LoVo (cell line): ENCODE results near the gene ADGRD1.
"Not testable (repeated sequence)": the region's sequence is repeated elsewhere in the genome, so short reads cannot be mapped to it uniquely, and the experiment has no call there.

Experiments used
- DNase-seq: peaks from one replicate; pipeline ENCODE4 v3.0.0-alpha.2; 2016; ENCODE audit warnings: low spot score

Gene ADGRD1

DNA sequence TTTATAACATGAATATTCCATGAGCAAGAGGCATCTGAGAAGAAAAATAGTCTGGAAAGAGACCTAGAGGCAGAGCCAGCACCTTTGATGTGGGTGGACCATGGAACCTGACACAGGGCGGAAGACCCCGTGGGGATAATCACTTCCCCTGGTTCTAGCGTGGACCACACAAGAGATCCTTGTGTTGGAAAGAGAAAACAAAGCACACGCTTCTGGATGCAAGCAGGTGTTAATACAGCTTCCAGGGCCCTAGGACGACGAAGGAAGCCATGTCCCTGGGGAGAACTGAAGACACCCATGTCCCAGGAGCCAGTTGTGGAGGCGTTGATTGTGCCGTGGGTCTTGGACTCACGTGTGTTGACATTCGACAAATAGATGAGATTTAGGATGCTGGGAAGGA, 102.9 kb downstream of the ADGRD1 start:
- no peak for DNase-seq

- DNase-seq = no peak
These were observed 103.6 kb downstream of the ADGRD1 start for GRCh38 chr12:131057211-131057721.

- DNase-seq = no peak
These were observed 104.2 kb downstream of the ADGRD1 start for GRCh38 chr12:131057722-131058515.

GRCh38 chr12:131058700-131059099, 105.0 kb downstream of the ADGRD1 start:
- DNase-seq = no peak

DNA sequence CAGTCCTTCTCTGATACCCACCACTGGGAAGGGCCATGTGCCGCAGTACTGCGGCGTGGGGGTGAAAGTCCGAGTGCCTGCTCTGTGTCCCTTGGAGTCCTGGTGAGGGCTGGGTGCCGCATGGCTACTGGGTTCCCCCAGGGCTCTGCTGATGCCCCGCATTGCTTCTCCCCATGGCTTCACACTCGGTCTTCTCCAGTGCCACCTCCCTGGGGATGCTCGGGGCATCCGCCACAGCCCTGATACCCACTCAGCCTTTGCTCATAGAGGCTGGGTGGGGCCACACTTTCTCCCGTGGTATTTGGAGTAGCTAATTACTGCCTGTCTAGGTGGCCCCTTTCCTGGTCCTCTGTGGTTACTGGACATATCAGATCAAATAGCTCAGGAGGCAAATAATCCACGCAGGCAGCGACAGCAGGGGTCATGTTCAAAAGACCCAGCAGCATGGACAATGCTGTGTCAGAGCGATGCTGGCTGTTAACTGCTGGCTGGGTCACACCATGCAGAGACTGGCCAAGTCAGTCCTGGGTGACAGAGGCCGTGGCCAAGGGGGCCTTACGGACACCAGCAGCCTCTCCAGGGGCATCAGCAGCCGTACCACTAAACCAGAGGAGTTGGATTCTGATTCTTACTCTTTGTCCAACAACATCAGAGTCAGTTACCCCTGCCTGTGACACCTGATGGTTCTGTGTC, 106.5 kb downstream of the ADGRD1 start:
- DNase-seq = no peak

GRCh38 chr12:131061041-131061806, 107.5 kb downstream of the ADGRD1 start:
- DNase-seq = no peak

GRCh38 chr12:131063413-131063812, 109.7 kb downstream of the ADGRD1 start:
- no peak for DNase-seq

GRCh38 chr12:131063960-131064359, 110.3 kb downstream of the ADGRD1 start:
- no peak for DNase-seq

DNA sequence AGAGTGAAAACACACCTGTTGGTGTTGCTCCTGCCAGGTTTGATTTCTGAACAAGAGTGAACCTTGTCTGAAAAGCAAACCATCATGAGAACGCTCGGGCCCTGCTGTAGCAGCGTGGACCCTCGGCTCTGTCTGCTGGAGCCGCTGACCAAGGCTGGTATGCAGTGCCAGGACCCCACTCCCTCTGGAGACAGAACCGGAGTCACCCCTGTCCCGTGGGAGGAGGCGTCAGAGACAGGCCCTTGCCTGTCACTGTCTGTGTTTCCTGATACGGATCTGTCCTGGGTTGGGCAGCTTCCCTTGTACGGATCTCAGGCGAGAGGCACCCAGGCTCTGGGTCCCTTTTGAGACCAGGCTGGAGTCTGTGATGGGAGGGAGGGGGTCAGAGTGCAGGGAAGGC, 111.6 kb downstream of the ADGRD1 start:
- DNase-seq = no peak

DNA sequence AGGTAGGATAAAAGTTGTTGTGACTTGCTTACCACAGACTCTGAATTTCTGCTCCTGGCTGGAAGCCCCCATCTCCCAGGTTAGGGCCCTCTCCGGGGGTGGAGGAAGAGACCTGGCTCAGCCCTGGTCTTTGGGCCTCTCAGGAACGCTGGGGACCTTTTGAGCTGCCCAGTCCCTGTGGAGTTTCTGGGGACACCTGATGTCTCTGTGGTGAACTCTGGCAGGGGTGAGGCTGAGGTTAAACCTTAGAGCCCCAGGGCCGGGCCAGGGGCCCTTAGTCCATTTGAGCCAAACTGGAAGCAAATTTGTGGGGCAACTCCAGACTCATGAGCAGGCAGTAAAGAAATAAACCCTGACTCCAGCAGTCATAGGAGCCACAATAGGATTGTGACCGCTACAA, 112.1 kb downstream of the ADGRD1 start:
- no peak for DNase-seq

DNA sequence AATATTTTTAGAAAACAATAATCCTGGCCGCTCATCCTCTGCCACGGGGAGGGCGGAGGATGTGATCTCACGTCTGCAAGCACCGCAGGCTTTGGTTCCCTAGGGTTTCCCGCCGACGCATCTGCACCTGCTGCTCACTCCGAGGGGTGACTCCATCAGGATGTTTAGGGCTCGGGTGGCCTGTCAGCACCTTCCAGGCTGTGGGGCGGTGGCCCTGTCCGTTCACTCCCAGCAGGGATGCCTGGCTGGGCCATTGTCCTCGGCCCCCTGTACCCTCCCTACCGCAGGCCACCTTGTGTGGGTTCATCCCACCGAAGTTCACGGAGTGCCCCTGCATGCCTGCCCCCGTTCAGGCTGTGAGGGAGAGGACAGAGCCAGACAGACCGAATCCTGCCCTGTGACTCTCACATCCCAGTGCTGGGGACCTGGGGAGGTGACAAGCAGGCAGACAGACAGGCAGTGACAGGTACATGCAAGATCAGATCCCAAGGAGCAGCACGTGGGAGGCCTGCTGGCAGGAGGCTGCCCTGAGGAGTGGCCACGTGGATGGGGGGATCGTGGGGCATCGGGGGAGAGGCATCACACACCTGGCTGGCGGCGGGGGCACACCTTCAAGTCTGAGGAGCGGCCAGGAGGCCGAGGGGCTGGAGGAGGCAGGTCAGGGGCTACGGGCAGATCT, 112.6 kb downstream of the ADGRD1 start:
- no peak for DNase-seq

GRCh38 chr12:131066886-131067490, 113.3 kb downstream of the ADGRD1 start:
- DNase-seq = no peak

GRCh38 chr12:131067981-131068851, 114.5 kb downstream of the ADGRD1 start:
- no peak for DNase-seq

DNA sequence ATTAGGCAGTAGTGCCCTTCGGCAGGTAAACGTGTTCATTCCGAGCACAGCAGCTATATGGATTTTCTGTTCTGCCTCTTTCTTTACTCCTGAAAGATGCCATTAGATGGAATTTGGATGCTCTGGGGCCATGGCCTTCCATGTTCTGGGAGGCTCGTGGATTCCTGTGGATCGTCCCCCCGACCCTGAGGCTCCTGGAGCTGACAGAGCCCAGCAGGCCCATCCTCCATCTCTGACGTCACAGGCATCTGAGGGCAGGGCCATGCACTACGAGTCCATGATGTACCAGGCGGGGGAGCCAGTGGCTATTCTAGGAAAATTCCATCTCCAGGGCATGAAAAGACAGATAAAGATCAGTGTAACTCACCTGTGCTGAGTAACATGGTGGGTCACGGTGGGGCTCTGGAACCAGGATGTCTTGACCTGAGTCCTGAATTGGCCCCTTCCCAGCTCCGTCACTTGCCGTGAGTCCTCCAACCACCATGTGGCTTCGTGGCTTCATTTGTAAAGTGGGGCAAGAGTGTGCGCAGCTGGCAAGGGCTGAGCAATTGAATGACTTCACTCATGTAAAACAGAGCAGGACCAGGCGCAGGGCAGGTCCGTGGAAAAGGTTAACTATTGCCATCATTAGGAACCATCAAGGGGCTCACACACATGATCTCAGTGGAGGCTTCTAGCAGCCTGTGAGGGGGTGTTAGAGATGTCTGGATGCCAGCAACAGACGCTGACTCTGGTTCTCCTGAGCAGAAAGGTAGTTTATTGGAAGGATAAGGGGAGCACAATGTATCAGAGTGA, 115.4 kb downstream of the ADGRD1 start:
- DNase-seq = not testable (repeated sequence)

DNA sequence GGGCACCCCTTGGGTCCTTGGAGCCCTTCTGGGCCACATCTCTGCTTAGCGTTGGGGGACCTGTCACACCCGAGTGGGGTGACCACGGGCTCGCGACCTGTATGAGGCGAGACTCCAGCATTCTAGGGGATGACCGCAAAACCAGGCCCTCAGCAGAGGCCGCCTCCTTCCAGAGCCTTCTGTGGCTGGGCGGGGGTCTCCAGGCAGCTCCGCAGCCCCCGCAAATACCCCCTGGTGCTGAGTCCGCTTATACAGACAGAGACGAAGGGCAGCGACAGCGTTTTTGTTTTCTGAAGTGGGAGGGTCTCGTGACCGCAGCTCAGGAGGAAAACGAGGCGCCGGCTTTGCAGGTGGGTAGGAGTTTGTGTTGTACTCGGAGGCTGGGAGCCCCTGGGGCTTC, 116.4 kb downstream of the ADGRD1 start:
- DNase-seq = not testable (repeated sequence)

DNA sequence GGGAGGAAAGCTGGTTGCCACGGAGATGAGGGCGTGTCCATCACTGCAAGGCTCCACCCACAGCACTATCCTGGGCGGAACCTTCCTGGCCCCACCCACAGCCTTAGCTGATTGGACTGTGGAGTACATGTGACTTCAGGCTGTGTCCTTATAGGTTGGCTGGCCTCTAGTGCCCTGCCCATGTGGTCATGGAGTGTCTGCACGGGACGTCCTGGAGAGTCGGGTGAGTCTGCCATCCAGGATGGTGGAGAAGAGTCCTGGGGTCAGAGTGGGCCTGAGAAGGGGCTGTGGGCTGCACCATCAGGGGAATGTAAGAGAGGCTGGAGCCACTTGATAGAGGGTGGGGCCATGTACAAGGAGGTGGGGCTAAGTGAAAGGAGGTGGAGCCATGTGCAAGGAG, 117.0 kb downstream of the ADGRD1 start:
- not testable (repeated sequence) for DNase-seq

GRCh38 chr12:131071234-131071820, 117.6 kb downstream of the ADGRD1 start:
- not testable (repeated sequence) for DNase-seq

DNA sequence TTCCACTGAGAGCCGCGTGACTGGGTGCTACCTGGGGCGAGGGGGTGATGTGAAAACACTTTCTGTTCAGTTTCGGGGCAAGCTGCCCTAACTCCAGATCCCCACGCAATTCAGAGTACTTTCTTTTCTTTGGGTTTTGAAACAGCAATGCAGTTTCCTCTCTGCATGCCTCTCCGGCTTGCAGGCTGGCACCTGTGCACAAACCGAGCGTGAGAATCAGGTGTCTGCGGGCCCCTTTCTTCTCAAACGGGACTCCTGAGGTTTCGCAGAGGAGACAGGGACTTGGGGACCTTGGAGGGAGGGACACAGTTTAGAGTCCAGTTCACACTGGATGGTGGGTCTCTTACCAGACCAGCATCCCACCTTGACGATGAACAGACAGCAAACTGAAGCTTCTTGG, 118.2 kb downstream of the ADGRD1 start:
- DNase-seq = not testable (repeated sequence)
